GM10248 (cell line): Measurements from ENCODE around the gene DCTPP1.
A peak's percentile ranks its signal among the peaks of the same experiment; 100 is the strongest.
"Not testable (repeated sequence)": the region's sequence is repeated elsewhere in the genome, so short reads cannot be mapped to it uniquely, and the experiment has no call there.

ENCODE experiments used
- CTCF ChIA-PET: fragments of 300-600 bp; sonication (Branson Sonifier 250); formaldehyde crosslinking; extraction: SDS; loops from one replicate; lab custom pipeline; 2021; ENCODE audit warnings: antibody characterized with exemption; lab: Yijun Ruan, JAX
- POLR2A ChIA-PET: fragments of 350-650 bp; sonication (Branson Sonifier 250); formaldehyde crosslinking; extraction: SDS; loops from one replicate; lab custom pipeline; 2020; ENCODE audit warnings: antibody characterized with exemption; lab: Yijun Ruan, JAX
- DNase-seq: peaks from one replicate; pipeline ENCODE4 v3.0.0; 2012; ENCODE audit errors: extremely low spot score
- TF ChIP-seq, protein P1 (sequence below): IDR thresholded peaks from 2 replicates; pipeline ENCODE4 v1.5.1; 2012; ENCODE audit warnings: mild to moderate bottlenecking, low read depth; ENCODE audit errors: extremely low read depth, missing control alignments, control extremely low read depth

The DCTPP1 gene

DNA sequence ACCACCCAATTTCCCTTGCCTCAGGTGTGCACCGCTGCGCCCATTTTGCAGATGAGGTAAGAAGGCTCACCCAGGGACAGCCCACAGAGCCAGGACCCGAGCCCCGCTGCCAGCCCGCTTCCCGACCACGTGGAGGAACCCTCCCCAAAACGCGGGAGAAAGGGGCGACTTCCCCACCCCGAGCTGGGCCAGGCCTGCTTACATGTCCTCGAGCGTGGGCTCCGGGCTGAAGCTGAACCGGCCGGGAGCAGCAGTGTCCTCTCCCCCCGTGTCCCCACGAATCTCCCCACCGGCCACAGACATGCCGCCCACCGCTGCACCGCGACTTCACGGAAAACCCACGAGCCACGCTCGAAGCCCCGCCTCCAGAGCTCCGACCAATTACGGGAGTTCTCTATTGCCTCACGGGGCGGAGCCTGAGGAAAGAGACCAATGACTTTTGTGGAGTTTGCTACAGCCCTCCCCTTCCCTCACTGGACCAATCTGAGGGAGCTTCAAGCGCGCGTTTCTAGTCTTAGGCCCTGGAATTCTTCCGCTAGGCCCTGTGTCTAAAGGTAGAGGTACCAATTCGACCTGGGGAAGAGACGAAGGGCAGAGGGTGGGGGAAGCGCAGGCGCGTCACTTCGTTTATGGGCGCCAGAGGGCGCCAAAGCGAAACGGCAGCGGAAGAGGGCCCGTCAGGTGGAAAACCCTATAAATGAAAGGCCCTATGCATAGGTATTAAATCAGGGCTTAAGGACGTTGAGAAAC is at the start of gene DCTPP1:
Gene DCTPP1, minus strand, starts transcription at position 353 of the 750 bp plus-strand sequence. Its CDS starts 50 bp downstream, at position 303.
- DNase-seq: peak; percentile 95
- CTCF ChIA-PET: interaction anchor here (0.6 to 4.5 kb wide), 82 partner anchors 9 to 422 kb away, joined by 3 to 73 read pairs (median 5); partner anchors contain the start of genes ITGAL, PRR14, SEPHS2 and SEPTIN1
- TF ChIP-seq, protein P1, sequence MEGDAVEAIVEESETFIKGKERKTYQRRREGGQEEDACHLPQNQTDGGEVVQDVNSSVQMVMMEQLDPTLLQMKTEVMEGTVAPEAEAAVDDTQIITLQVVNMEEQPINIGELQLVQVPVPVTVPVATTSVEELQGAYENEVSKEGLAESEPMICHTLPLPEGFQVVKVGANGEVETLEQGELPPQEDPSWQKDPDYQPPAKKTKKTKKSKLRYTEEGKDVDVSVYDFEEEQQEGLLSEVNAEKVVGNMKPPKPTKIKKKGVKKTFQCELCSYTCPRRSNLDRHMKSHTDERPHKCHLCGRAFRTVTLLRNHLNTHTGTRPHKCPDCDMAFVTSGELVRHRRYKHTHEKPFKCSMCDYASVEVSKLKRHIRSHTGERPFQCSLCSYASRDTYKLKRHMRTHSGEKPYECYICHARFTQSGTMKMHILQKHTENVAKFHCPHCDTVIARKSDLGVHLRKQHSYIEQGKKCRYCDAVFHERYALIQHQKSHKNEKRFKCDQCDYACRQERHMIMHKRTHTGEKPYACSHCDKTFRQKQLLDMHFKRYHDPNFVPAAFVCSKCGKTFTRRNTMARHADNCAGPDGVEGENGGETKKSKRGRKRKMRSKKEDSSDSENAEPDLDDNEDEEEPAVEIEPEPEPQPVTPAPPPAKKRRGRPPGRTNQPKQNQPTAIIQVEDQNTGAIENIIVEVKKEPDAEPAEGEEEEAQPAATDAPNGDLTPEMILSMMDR: peak; percentile 90
- POLR2A ChIA-PET: interaction anchor here (0.6 to 1.2 kb wide), 9 partner anchors 12 to 229 kb away, joined by 3 to 8 read pairs (median 4); partner anchors contain the start of genes FBRS, SEPHS2 and ZNF689

DNA sequence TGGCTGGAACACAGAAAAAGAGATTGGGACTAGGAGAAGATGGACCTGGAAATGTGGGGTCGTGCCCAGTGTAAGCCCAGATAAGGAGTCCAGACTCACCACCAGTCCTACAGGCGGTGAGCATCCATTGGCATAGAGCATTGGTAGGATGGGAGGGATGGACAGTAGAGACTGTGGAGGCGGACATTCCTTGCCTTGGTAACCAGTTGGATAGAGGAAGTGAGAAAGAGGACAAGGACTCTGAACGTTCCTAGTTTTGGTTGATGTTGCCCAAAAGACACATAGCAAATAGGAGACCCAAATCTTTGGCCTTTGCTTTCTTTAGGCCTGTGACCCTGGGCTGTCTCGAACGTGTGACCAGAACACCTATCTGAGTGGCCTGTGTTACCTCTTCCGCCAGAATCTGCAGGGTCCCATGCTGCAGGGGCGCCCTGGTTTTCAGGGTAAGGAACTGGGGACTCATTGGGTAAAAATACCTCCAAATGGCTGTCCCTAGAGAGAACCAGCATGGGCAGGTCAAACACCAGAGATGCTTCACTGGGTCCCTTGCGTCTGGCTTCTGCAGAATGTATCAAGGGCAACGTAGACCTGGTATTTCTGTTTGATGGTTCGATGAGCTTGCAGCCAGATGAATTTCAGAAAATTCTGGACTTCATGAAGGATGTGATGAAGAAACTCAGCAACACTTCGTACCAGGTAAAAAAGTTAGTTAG is 49.1 kb upstream of the DCTPP1 start:
- POLR2A ChIA-PET: no interaction called here
- TF ChIP-seq, protein P1: no peak
- CTCF ChIA-PET: interaction anchor here (1.6 kb wide), 1 partner anchor 120 kb away, joined by 3 read pairs; no protein-coding TSS in a partner anchor
- no peak for DNase-seq

DNA sequence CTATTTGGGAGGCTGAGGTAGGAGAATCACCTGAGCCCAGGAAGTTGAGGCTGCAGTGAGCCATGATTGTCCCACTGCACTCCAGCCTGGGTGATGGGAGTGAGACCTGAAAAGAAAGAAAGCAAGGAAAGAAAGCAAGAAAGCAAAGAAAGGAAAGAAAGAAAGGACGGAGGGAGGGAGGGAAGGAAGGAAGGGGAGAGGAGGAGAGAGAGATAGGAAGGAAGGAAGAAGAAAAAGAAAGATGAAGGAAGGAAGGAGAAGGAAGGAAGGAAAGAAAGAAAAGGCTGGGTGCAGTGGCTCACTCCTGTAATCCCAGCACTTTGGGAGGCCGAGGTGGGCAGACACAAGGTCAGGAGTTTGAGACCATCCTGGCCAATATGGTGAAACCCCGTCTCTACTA is 47.9 kb upstream of the DCTPP1 start:
- POLR2A ChIA-PET: interaction anchor here (0.6 kb wide), 1 partner anchor 10 kb away, joined by 3 read pairs; no protein-coding TSS in a partner anchor
- CTCF ChIA-PET: interaction anchor here (1.0 to 1.3 kb wide), 3 partner anchors 9 to 27 kb away, joined by 3 read pairs; no protein-coding TSS in a partner anchor
- not testable (repeated sequence) for DNase-seq

DNA sequence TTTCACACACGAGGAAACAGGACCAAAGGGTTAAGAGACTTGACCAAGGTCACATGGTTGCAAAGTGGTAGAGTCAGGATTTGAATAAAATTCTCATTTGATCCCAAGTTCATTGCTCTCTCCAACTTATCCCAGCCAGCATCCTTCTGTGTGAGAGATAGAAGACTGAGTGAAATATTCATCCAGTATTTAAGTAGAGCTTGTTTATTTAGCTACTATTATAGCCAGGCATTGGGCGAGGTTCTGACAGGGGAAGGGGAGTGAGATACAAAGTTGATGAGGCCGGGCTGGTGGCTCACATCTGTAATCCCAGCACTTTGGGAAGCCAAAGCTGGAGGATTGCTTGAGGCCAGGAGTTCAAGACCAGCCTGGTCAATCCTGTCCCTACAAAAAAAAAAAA is 47.2 kb upstream of the DCTPP1 start:
- TF ChIP-seq, protein P1: no peak
- ChIA-PET POLR2A (interaction anchor here (0.7 kb wide), 1 partner anchor 33 kb away, joined by 3 read pairs; no protein-coding TSS in a partner anchor), CTCF (interaction anchor here (1.0 to 1.8 kb wide), 6 partner anchors 8 to 33 kb away, joined by 3 to 5 read pairs (median 3); no protein-coding TSS in a partner anchor)
- DNase-seq: no peak

DNA sequence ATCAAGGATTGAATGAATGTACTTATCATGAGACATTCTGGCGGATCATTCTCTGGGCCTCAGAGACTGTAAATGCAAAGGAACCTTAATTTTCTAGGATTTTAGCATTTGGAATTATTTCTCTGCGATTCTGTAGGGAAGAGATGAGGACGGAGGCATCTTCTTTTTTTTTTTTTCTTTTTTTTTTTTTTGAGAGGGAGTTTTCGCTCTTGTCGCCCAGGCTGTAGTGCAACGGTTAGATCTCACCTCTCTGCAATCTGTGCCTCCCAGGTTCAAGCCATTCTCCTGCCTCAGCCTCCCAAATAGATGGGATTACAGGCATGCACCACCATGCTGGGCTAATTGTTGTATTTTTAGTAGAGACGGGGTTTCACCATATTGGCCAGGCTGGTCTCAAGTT is 44.9 kb upstream of the DCTPP1 start:
- POLR2A ChIA-PET: interaction anchor here (1.4 kb wide), 1 partner anchor 57 kb away, joined by 3 read pairs; no protein-coding TSS in a partner anchor

DNA sequence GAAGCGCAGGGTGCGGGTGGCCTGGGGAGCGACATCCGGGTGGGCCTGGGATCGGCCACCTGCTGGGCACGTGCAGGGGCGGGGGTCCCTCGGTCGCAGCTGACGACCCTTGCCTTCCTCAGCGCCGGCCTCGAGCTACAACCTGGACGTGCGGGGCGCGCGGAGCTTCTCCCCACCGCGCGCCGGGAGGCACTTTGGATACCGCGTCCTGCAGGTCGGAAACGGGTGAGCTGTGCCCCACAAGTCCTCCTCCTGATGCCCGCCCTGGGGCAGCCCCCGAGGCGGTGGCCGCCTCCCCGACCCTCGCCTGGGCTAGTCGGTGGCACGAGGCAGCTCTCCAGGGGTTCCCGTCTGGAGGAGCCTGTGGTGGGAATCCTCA is 44.2 kb upstream of the DCTPP1 start:
- TF ChIP-seq, protein P1: no peak
- CTCF ChIA-PET: interaction anchor here (0.7 to 8.8 kb wide), 5 partner anchors 8 to 44 kb away, joined by 4 to 58 read pairs (median 7); partner anchors contain the start of gene DCTPP1
- DNase-seq: no peak
- POLR2A ChIA-PET: interaction anchor here (1.4 to 1.5 kb wide), 2 partner anchors 15 to 56 kb away, joined by 3 to 12 read pairs; no protein-coding TSS in a partner anchor

More for the DNA sequence above, 44.9 kb upstream of the DCTPP1 start:
- DNase-seq: no peak
- TF ChIP-seq, protein P1: no peak
- CTCF ChIA-PET: interaction anchor here (1.0 to 8.8 kb wide), 8 partner anchors 12 to 123 kb away, joined by 3 to 58 read pairs (median 5); no protein-coding TSS in a partner anchor
